ENCODE results near the gene ZNF57. TPM values are rescaled to one million over a fixed set of nuclear protein-coding genes. Genes with fewer than 3 reads are reported as not detected.

The ZNF57 gene
- total RNA-seq, 1 donor: 4.8 TPM

DNA sequence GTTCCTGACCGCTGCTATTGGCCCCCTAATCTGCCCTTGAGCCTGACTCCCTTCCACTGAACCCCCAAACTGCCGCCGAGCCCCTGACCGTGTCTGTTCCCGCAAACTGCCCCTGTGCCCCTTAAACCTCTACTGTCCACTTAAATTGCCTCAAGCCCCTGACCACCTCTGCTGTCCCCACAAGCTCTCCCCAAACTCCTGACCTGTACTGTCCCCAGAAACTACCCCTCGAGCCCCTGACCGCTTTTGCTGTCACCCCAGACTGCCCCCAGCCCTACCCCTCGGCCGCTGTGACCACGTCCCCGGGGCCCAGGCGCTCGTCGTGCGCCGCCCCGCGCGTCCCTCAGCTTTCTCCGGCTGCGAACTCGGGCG is 43.7 kb downstream of the ZNF57 start:
- TF ChIP-seq, protein P1, sequence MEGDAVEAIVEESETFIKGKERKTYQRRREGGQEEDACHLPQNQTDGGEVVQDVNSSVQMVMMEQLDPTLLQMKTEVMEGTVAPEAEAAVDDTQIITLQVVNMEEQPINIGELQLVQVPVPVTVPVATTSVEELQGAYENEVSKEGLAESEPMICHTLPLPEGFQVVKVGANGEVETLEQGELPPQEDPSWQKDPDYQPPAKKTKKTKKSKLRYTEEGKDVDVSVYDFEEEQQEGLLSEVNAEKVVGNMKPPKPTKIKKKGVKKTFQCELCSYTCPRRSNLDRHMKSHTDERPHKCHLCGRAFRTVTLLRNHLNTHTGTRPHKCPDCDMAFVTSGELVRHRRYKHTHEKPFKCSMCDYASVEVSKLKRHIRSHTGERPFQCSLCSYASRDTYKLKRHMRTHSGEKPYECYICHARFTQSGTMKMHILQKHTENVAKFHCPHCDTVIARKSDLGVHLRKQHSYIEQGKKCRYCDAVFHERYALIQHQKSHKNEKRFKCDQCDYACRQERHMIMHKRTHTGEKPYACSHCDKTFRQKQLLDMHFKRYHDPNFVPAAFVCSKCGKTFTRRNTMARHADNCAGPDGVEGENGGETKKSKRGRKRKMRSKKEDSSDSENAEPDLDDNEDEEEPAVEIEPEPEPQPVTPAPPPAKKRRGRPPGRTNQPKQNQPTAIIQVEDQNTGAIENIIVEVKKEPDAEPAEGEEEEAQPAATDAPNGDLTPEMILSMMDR (IDR thresholded peaks at IDR 0.05; ENCODE audit: insufficient read depth, low read length): no peak
- peak overlapping the region; percentile 87 for H3K4me3 ChIP-seq (ENCODE audit: low read depth, low read length)
- DNase-seq (ENCODE audit: low read depth): no peak

DNA sequence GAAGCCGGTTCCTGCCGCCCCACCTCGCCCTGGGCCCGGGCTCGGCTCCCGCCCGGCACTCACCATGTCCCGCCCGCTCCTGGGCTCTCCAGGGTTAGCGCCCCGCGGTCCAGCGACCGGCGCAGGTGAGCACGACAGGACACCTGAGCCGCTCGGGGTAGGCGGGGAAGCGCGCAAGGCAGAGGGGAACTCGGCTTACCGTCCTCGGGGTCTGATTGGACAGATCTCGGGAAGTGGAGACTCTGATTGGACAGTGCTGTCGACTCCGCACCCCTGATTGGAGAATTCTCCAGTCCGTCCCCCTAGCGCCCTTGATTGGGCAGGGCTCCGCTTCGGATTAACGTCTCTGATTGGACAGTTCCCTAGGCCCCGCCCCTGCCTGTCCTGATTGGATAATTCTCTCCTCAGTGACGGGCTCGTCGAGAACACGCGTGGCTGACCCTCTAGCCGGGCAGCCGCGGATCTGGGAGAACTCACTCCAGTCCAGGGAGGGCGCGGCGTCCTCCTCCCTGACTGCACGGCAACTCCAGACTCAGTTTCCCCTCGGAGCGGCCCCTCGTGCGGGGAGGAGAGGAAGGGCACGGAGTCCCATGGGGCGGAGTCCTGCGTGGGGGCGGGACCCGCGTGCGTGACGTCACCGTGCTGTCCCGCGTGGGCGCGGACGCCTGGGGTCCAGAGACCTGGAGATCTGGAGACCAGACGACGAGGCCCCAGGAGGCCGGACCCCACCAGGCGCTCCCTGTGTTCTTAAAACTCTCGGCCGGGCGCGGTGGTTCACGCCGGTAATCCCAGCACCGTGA is 44.2 kb downstream of the ZNF57 start, which contains the start of gene ZNF77:
ZNF77 (minus strand) TSS at position 197 of the 800 bp plus-strand sequence; CDS start at position 66, 131 bp downstream.
- H3K4me3 ChIP-seq (ENCODE audit: low read depth, low read length): peak within 1 kb of the TSS; percentile 87
- TF ChIP-seq, protein P1 (IDR thresholded peaks at IDR 0.05; ENCODE audit: insufficient read depth, low read length): no peak
- DNase-seq (ENCODE audit: low read depth): peak; percentile 99

DNA sequence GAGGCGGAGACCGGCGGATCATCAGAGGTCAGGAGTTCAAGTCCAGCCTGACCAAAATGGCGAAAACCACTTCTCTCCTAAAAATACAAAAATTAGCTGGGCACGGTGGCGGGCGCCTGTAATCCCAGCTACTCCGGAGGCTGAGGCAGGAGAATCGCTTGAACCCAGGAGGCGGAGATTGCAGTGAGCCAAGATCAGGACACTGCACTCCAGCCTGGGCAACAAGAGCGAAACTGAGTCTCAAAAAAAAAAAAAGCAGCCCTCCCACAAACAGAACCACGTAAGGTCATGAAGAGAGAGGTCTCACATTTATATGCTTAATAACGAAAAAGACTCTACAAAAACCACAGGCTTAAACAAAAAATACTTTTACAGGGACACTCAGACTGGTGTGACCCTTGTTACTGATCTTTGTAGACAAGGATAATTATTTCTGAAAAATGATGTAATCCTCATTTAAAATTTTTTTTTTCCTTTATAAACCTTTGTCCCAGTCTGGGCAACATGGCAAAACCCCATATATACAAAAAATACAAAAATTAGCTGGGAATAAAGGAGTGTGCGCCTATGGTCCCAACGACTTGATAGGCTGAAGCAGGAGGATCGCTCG is 45.0 kb downstream of the ZNF57 start:
- TF ChIP-seq, protein P1 (IDR thresholded peaks at IDR 0.05; ENCODE audit: insufficient read depth, low read length): no peak
- DNase-seq (ENCODE audit: low read depth): no peak
- peak overlapping the region; percentile 87 for H3K4me3 ChIP-seq (ENCODE audit: low read depth, low read length)

DNA sequence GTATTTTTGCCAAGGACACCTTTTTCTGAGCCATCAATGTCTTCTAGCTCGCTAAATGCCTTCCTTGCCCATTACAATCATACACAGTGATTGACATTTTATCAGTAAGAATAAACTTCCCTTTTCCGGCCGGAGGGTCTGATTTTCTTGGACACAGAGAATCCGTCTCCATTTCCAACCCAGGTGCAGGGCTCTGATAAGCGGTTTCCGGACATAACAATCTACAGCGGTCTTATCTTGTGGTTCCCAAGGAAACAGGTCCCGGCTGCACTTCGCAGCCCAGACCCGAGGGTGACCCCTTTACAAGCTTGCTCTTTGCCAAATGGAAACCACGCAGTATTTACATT is 49.2 kb downstream of the ZNF57 start:
- DNase-seq (ENCODE audit: low read depth): peak; percentile 64
- TF ChIP-seq, protein P1 (IDR thresholded peaks at IDR 0.05; ENCODE audit: insufficient read depth, low read length): no peak
- H3K4me3 ChIP-seq (ENCODE audit: low read depth, low read length): peak overlapping the region; percentile 77

DNA sequence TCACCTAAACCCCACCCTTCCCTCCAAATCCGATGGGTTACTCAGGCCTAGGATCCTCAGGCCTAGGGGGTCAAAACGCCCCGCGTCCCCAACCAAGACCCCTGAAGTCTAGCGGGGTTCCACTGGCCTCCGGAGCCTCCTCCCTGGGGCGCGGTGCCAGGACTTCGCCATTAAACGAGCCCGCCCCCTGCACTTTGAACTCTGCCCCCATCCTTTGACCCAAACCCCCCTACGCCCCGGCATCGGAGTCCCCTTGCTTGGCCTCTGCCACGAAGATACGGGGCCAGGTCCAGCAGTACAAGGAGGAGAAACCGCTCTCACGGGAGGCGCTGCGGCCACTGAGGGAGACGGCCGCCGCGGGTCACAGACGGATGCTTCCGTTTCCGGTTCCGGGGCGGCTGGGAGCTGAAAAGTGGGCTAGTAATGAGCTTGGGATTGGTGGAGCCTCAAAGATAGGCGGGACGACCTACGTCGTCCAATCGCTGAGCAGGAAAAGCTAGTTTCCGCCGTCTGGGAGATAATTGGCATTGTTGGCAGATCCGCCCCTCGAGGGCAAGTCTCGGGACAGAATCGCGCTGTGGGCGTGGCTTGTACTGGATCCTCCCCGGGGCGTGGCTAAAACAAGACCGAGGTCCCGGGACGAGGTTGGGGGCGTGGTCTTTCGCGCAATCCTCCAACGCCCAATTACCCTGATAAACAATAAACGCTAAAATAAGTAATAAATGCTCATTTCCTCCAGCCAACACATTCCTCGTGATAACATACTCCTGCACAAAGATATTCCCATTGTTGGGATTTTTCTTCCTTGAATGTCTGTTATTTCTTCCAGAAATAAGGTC is 49.8 kb downstream of the ZNF57 start:
- H3K4me3 ChIP-seq (ENCODE audit: low read depth, low read length): peak overlapping the region; percentile 77
- DNase-seq (ENCODE audit: low read depth): peak; percentile 100
- TF ChIP-seq, protein P1 (IDR thresholded peaks at IDR 0.05; ENCODE audit: insufficient read depth, low read length): no peak

DNA sequence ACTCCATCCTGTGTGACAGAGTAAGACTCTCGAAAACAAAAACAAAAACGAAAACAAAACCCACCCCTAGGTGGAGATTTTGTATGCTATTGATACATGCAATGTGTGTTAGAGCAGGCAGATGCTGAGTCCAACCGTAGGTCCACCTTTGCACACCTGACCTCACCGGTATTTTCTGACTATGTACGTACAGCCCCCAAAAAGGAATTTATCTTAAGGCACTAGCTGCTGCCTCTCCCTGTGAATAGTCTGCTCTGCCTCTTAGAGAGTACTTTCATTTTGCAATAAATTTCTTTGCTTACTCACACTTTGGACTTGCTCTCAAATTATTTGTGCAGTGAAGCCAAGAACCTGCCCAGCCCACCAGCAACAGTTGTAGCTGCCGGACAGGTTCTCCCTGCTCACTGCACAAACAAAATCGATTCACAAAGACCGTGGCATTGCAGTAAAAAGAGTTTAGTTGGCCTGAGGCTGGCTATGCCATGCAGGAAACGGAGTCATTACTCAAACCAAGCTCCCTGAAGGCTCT is 52.3 kb downstream of the ZNF57 start:
- DNase-seq (ENCODE audit: low read depth): peak; percentile 55
- peak overlapping the region; percentile 52 for H3K4me3 ChIP-seq (ENCODE audit: low read depth, low read length)
- TF ChIP-seq, protein P1 (IDR thresholded peaks at IDR 0.05; ENCODE audit: insufficient read depth, low read length): peak; percentile 33
